PFSK-1 (cell line): ENCODE data around the gene TRAF1.

ENCODE experiments used
- FOXP2 ChIP-seq: optimal IDR thresholded peaks from 2 replicates; pipeline ENCODE3; 2011; ENCODE audit warnings: borderline replicate concordance, control low read depth, inconsistent platforms; ENCODE audit not compliant: insufficient read depth; ENCODE audit errors: extremely low read length, extremely low read depth
- POLR2AphosphoS5 ChIP-seq: IDR thresholded peaks from 2 replicates; pipeline ENCODE4 v1.6.1; 2012; ENCODE audit warnings: low read depth, mild to moderate bottlenecking, control low read depth, low read length, moderate library complexity
- SIN3A ChIP-seq: IDR thresholded peaks from 2 replicates; pipeline ENCODE4 v1.6.1; 2012; ENCODE audit warnings: mild to moderate bottlenecking, low read length, moderate library complexity, borderline replicate concordance; ENCODE audit not compliant: insufficient read depth
- TAF1 ChIP-seq: IDR thresholded peaks from 2 replicates; pipeline ENCODE4 v1.6.1; 2012; ENCODE audit warnings: low read length, control low read depth, borderline replicate concordance; ENCODE audit not compliant: insufficient read depth
- TF ChIP-seq, protein P1 (sequence below), 2 experiments: IDR thresholded peaks; 2 replicates each; pipeline versions ENCODE4 v1.6.1 to v1.8.0; 2011 to 2012; ENCODE audit warnings: low read depth in 2 of 2, low read length in 2 of 2, control low read depth in 1 of 2, inconsistent platforms in 1 of 2, mild to moderate bottlenecking in 1 of 2, moderate library complexity in 1 of 2; ENCODE audit not compliant: insufficient read depth in 1 of 2

DNA sequence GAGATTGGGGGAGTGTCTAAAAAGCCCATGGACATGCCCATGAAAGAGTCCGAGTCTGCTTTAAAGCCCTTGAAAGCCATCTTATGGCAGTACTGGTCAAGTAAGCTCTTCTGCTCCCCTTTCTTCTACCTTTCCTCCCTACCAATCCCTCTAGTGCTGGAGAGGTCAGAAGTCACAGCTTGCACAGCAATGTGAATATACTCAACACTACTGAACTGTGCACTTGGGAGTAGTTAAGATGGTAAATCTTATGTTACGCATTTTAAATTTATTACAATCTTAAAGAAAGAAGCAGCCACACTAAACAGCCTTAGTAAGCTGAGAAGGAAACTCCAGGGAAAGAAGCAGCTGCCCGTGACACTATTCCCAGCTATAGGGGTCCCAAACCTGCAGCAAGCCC lies 12.3 kb upstream of the TRAF1 start:
- TF ChIP-seq TAF1 (no peak), POLR2AphosphoS5 (no peak), SIN3A (no peak), FOXP2 (no peak)
- TF ChIP-seq, protein P1, sequence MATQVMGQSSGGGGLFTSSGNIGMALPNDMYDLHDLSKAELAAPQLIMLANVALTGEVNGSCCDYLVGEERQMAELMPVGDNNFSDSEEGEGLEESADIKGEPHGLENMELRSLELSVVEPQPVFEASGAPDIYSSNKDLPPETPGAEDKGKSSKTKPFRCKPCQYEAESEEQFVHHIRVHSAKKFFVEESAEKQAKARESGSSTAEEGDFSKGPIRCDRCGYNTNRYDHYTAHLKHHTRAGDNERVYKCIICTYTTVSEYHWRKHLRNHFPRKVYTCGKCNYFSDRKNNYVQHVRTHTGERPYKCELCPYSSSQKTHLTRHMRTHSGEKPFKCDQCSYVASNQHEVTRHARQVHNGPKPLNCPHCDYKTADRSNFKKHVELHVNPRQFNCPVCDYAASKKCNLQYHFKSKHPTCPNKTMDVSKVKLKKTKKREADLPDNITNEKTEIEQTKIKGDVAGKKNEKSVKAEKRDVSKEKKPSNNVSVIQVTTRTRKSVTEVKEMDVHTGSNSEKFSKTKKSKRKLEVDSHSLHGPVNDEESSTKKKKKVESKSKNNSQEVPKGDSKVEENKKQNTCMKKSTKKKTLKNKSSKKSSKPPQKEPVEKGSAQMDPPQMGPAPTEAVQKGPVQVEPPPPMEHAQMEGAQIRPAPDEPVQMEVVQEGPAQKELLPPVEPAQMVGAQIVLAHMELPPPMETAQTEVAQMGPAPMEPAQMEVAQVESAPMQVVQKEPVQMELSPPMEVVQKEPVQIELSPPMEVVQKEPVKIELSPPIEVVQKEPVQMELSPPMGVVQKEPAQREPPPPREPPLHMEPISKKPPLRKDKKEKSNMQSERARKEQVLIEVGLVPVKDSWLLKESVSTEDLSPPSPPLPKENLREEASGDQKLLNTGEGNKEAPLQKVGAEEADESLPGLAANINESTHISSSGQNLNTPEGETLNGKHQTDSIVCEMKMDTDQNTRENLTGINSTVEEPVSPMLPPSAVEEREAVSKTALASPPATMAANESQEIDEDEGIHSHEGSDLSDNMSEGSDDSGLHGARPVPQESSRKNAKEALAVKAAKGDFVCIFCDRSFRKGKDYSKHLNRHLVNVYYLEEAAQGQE (IDR thresholded peaks at IDR 0.05; ENCODE audit: insufficient read depth in 1 of 2, low read depth in 2 of 2, low read length in 2 of 2), result no peak
